Transverse colon (tissue), 3 donors: ENCODE measurements around the gene CENPT.

Experiments used
- CTCF ChIP-seq, 5 experiments: fragments of 200-600 bp in 3 of 5; fragments of 450-650 bp in 2 of 5; sonication (generic) in 3 of 5; IDR thresholded peaks; 1 replicate in 2 of 5; 2 replicates in 3 of 5; pipeline ENCODE4 v1.5.1; 2016 to 2017; ENCODE audit warnings: antibody characterized with exemption in 5 of 5, inconsistent platforms in 3 of 5, mild to moderate bottlenecking in 2 of 5, moderate library complexity in 1 of 5
- POLR2A ChIP-seq: fragments of 450-650 bp; IDR thresholded peaks from one replicate; pipeline ENCODE4 v1.6.1; 2016; ENCODE audit warnings: antibody characterized with exemption, mild to moderate bottlenecking, moderate library complexity

- TF ChIP-seq POLR2A (no peak), CTCF (IDR thresholded peaks at IDR 0.05) (no peak)
These were observed 14.4 kb upstream of the CENPT start for GRCh38 chr16:67861877-67862276.
